ENCODE data around the gene SMTNL2.

DNA sequence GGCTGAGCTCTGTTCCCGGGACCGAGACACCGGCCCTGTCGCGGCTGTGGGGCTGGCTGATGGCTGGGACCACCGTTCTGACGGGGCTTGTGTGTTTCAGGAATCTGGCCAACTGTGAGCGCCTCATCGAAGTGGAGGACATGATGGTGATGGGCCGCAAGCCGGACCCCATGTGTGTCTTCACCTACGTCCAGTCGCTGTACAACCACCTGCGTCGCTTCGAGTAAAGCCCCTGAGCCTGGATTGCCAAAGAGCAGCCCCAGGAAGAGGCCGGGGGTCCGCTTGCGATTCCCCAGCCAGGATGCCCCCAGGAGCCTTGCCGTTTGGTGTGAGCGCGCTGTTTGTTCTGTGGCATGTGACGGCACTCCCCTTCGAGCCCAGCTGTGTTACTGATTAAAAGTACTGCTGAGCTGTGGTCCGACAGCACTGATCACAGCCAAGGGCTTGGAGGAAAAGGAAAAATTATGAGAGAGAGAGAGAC lies 23.0 kb downstream of the SMTNL2 start:
- TF ChIP-seq, protein P1, sequence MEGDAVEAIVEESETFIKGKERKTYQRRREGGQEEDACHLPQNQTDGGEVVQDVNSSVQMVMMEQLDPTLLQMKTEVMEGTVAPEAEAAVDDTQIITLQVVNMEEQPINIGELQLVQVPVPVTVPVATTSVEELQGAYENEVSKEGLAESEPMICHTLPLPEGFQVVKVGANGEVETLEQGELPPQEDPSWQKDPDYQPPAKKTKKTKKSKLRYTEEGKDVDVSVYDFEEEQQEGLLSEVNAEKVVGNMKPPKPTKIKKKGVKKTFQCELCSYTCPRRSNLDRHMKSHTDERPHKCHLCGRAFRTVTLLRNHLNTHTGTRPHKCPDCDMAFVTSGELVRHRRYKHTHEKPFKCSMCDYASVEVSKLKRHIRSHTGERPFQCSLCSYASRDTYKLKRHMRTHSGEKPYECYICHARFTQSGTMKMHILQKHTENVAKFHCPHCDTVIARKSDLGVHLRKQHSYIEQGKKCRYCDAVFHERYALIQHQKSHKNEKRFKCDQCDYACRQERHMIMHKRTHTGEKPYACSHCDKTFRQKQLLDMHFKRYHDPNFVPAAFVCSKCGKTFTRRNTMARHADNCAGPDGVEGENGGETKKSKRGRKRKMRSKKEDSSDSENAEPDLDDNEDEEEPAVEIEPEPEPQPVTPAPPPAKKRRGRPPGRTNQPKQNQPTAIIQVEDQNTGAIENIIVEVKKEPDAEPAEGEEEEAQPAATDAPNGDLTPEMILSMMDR (IDR thresholded peaks at IDR 0.05) = no peak
- TF ChIP-seq EP300 (IDR thresholded peaks at IDR 0.05; ENCODE audit: borderline replicate concordance in 1 of 2, low read depth in 1 of 2, low read length in 1 of 2) (no peak), POLR2AphosphoS5 (IDR thresholded peaks at IDR 0.05; ENCODE audit: low read depth, low read length) (no peak), YY1 (IDR thresholded peaks at IDR 0.05; ENCODE audit: low read depth) (no peak), EZH2phosphoT487 (IDR thresholded peaks at IDR 0.05; ENCODE audit: borderline replicate concordance, low read depth) (no peak), SMC3 (IDR thresholded peaks at IDR 0.05; ENCODE audit: low read depth, low read length) (no peak), GABPA (IDR thresholded peaks at IDR 0.05; ENCODE audit: low read depth) (no peak), ELF1 (IDR thresholded peaks at IDR 0.05) (no peak)
- TF ChIP-seq, protein P2, sequence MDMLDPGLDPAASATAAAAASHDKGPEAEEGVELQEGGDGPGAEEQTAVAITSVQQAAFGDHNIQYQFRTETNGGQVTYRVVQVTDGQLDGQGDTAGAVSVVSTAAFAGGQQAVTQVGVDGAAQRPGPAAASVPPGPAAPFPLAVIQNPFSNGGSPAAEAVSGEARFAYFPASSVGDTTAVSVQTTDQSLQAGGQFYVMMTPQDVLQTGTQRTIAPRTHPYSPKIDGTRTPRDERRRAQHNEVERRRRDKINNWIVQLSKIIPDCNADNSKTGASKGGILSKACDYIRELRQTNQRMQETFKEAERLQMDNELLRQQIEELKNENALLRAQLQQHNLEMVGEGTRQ (IDR thresholded peaks at IDR 0.05; ENCODE audit: borderline replicate concordance, low read depth, low read length) = no peak
- TF ChIP-seq, protein P3, sequence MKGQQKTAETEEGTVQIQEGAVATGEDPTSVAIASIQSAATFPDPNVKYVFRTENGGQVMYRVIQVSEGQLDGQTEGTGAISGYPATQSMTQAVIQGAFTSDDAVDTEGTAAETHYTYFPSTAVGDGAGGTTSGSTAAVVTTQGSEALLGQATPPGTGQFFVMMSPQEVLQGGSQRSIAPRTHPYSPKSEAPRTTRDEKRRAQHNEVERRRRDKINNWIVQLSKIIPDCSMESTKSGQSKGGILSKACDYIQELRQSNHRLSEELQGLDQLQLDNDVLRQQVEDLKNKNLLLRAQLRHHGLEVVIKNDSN (IDR thresholded peaks at IDR 0.05; ENCODE audit: borderline replicate concordance, low read depth) = no peak

Measured in SK-N-SH (cell line).